NCI-H524 treated with DMSO at 0.1 percent for 48 hours (cell line): Measurements from ENCODE around the gene MSN.

Experiments used
- DNase-seq: peaks from one replicate; lab custom pipeline; 2025; lab: John Stamatoyannopoulos, UW

Gene MSN

GRCh38 chrX:65673857-65674203 lies 6.4 kb downstream of the MSN start:
- DNase-seq = no peak

GRCh38 chrX:65674204-65674893 lies 6.9 kb downstream of the MSN start:
- no peak for DNase-seq

GRCh38 chrX:65677954-65678469 lies 10.6 kb downstream of the MSN start:
- no peak for DNase-seq

GRCh38 chrX:65679071-65679540 lies 11.7 kb downstream of the MSN start:
- DNase-seq = no peak

GRCh38 chrX:65681810-65682209 lies 14.4 kb downstream of the MSN start:
- no peak for DNase-seq

- no peak for DNase-seq
Measured at GRCh38 chrX:65685112-65685511, 17.7 kb downstream of the MSN start.

- no peak for DNase-seq
Measured at GRCh38 chrX:65686236-65686635, 18.8 kb downstream of the MSN start.

GRCh38 chrX:65687367-65687766 lies 19.9 kb downstream of the MSN start:
- DNase-seq = no peak

- DNase-seq = no peak
Measured at GRCh38 chrX:65688403-65688871, 21.0 kb downstream of the MSN start.

- no peak for DNase-seq
Measured at GRCh38 chrX:65689377-65689776, 21.9 kb downstream of the MSN start.

- no peak for DNase-seq
Measured at GRCh38 chrX:65690057-65690855, 22.8 kb downstream of the MSN start.

GRCh38 chrX:65695849-65696449 lies 28.5 kb downstream of the MSN start:
- no peak for DNase-seq

- no peak for DNase-seq
Measured at GRCh38 chrX:65696613-65697012, 29.2 kb downstream of the MSN start.

GRCh38 chrX:65697211-65697641 lies 29.8 kb downstream of the MSN start:
- DNase-seq = no peak

- DNase-seq = no peak
Measured at GRCh38 chrX:65697915-65698796, 30.7 kb downstream of the MSN start.

GRCh38 chrX:65702956-65703355 lies 35.5 kb downstream of the MSN start:
- no peak for DNase-seq

GRCh38 chrX:65705439-65705838 lies 38.0 kb downstream of the MSN start:
- no peak for DNase-seq

- DNase-seq = no peak
Measured at GRCh38 chrX:65706041-65706828, 38.8 kb downstream of the MSN start.

- no peak for DNase-seq
Measured at GRCh38 chrX:65707151-65707550, 39.7 kb downstream of the MSN start.

GRCh38 chrX:65712005-65712806 lies 44.8 kb downstream of the MSN start:
- no peak for DNase-seq
